H54 (cell line): ENCODE results near the gene HLA-A.
"Not testable (repeated sequence)": the region's sequence is repeated elsewhere in the genome, so short reads cannot be mapped to it uniquely, and the experiment has no call there.

Experiments
- DNase-seq: peaks from one replicate; pipeline ENCODE4 v3.0.0; 2011; ENCODE audit warnings: low spot score, mixed read lengths; ENCODE audit not compliant: insufficient read length
- FAIRE-seq: peaks from 3 replicates; lab custom pipeline; 2011; peaks lifted over from hg19 to GRCh38; lab: Jason Lieb, UNC
- POLR2A ChIP-seq: IDR thresholded peaks from 2 replicates; pipeline ENCODE4 v1.6.1; 2011; ENCODE audit warnings: low read depth, mild to moderate bottlenecking, low read length

HLA-A gene

DNA sequence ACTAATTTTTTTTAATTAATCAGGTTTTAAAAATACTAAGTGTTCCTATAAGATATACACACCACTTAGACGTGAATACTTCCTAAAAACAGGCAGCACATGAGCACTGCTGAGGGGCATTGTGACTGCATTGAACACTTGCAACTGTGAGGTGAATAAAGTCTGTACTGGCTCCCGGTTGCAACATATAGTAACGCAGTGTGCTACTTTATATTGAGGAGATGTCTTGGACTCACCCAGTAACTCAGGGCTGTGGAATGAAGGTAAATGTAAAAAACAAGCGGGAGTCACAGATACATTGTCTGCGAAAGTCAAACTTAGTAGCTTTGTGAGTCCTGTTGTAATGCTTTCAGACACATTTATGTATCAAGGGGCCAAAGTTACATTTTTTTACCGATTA, 17.0 kb upstream of the HLA-A start:
- FAIRE-seq (no peak), DNase-seq (no peak)
- no peak for TF ChIP-seq POLR2A

DNA sequence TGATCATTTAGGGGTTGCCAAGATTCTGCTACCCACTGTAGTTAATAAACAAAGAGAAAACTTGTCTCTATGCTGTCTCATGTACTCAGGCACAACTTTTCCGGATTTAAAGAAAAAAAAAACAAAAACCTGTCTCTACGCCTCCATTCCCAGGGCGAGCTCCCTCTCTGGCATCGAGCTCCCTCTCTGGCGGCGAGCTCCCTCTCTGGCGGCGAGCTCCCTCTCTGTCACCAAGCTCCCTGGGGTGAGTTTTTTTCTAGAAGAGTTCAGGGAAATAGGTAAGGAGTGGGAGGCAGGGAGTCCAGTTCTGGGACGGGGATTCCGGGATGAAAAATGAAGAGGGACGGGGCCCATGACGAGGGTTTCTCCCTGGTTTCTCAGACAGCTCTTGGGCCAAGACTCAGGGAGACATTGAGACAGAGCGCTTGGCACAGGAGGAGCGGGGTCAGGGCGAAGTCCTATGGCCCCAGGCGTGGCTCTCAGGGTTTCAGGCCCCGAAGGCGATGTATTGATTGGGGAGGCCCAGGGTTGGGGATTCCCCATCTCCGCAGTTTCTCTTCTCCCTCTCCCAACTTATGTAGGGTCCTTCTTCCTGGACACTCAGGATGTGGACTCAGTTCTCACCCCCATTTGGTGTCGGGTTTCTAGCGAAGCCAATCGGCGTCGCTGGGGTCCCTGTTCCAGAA, 16.5 kb upstream of the HLA-A start:
- FAIRE-seq = no peak
- TF ChIP-seq POLR2A = no peak
- no peak for DNase-seq

DNA sequence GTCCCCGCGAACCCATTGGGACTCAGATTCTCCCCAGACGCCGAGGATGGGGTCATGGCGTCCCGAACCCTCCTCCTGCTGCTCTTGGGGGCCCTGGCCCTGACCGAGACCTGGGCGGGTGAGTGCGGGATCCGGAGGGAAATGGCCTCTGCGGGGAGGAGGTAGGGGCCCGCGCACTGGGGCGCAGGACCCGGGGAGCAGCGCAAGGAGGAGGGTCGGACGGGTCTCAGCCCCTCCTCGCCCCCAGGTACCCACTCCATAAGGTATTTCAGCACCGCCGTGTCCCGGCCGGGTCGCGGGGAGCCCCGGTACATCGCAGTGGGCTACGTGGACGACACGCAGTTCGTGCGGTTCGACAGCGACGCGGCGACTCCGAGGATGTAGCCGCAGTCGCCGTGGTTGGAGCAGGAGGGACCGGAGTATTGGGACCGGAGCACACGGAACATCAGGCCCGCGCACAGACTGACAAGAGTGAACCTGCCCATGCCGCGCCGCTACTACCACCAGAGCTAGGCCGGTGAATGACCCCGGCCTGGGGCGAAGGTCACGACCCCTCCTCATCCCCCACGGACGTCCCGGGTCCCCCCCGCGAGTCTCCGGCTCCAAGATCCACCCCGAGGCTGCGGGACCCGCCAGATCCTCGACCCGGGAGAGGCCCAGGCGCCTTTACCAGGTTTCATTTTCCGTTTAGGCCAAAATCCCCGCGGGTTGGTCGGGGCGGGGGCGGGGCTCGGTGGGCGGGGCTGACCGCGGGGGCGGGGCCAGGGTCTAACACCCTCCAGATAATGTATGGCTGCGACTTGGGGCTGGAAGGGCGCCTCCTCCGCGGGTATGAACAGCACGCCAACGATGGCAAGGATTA, 15.7 kb upstream of the HLA-A start:
- no peak for FAIRE-seq
- no peak for TF ChIP-seq POLR2A
- DNase-seq = no peak

DNA sequence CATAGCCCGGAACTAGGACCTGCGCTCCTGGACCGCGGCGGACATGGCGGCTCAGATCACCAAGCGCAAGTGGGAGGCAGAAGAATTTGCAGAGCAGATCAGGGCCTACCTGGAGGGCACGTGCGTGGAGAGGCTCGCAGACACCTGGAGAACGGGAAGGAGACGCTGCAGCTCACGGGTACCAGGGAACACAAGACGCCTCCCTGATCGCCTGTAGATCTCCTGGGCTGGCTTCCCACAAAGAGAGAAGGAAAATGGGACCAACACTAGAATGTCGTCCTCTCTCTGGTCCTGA, 15.1 kb upstream of the HLA-A start:
- FAIRE-seq (no peak), DNase-seq (no peak)
- TF ChIP-seq POLR2A = no peak

DNA sequence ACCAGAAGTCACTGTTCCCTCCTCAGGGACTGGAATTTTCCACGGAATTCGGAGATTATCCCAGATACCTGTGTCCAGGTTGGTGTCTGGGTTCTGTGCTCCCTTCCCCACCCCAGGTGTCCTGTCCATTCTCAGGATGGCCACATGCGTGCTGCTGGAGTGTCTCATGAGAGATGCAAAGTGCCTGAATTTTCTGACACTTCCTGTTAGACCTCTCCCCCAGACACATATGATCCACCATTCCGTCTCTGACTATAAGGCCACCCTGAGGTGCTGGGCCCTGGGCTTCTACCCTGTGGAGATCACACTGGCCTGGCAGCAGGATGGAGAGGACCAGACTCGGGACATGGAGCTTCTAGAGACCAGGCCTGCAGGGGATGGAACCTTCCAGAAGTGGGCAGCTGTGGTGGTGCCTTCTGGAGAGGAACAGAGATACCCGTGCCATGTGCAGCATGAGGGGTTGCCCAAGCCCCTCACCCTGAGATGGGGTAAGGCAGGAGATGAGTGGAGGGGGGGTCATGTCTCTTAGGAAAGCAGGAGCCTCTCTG, 14.4 kb upstream of the HLA-A start:
- FAIRE-seq = no peak
- no peak for TF ChIP-seq POLR2A
- DNase-seq = no peak

DNA sequence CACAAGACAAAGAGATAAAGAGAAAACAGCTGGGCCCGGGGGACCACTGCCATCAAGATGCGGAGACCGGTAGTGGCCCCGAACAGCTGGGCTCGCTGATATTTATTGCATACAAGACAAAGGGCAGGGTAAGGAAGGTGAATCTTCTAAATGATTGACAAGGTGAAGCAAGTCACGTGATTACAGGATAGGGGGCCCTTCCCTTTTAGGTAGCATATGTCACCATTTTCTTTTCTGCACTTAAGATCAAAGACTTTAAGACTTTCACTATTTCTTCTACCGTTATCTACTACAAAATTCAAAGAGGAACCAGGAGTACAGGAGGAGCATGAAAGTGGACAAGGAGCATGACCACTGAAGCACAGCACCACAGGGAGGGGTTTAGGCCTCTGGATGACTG, 12.3 kb upstream of the HLA-A start:
- not testable (repeated sequence) for FAIRE-seq, DNase-seq

DNA sequence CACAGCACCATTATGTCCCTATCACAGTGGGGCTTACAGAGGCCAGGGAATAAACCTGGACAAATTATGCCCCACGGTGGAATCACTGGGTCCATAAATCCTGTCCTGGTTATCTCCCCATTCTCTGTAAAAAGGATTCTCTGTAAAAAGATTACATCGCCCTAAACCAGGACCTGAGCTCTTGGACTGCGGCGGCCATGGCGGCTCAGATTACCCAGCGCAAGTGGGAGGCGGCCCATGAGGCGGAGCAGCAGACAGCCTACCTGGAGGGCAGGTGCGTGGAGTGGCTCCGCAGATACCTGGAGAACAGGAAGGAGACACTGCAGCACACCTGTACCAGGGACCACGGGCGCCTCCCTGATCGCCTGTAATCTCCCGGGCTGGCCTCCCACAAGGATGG, 8.4 kb upstream of the HLA-A start:
- DNase-seq (no peak), FAIRE-seq (no peak)
- TF ChIP-seq POLR2A = no peak

DNA sequence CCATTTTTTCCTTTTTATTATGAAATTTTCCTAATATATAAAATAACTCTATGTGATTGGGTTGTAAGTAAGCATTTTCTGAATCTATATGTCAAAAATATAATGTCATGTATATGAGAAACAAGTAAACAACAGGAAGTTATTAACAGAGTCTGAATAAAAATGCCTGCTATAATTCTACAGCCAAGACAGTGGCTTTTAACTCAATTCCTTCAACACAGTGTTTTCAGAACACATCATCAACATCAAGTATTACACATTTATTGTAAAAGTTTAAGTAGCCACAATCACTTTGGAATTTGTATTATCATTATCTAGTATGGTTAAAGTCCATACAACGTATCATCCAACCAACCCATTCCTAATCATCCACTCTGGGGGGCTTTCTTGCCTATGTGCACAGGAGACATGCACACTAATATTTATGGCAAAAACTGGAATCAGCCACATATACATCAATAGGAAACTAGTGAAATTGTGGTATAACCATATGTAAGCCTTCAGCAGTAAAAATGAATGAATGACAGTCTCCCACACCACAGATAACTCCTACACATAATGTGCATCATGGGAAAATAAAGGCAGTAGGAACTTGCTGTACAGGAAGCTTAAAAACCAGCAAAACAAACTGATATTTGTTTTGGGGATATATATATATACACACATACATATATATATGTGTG, 6.9 kb upstream of the HLA-A start:
- DNase-seq (no peak), FAIRE-seq (peak; percentile 15)
- no peak for TF ChIP-seq POLR2A

DNA sequence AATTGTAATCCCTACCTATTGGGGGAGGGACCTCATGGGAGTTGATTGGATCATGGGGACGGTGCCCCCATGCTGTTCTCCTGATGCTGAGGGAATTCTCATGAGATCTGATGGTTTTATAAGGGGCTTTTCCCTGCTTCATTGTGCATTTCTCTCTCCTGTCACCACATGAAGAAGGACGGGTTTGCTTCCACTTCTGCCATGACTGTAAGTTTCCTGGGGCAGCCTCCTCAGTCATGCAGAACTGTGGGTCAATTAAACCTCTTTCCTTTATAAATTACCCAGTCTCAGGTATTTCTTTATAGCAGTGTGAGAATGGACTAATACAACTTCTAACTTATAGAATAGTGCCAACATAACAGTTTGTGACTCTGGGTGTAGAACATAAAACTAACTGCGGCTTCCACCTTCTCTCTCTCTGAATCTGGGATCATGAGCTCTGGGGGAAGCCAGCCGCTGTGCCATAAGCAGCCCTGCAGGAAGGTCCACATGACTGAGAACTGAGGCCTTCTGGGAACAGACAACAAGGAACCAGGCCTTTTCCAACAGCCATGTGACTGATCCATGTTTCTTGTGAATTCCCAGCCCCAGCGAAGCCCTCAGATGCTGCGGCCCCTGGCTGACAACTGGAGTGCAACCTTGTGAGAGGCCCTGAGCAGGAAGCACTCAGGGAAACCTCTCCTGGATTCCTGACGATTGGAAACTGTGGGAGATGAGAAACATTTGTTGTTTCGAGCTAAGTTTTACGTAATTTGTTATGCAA, 3.4 kb upstream of the HLA-A start:
- FAIRE-seq (no peak), DNase-seq (no peak)
- TF ChIP-seq POLR2A = no peak

DNA sequence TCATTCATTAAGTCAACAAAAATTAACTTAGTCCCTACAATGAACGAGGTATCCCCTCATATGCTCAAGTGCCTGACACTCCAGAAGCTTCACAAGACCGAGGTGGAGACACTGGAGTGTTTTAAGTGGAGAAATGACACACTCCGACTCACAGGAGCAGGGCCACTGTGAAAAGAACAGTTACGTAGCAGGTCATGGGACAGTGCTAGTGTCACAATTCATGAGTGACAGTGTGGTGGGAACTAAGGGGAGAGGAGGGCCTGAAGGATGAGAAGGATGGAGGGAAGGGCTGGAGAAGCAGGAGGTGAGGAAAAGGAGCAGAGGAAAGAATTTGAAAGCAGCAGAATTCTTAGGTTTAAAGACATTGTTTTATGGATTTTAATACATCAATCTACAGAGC, 1.3 kb upstream of the HLA-A start:
- DNase-seq = no peak
- no peak for FAIRE-seq
- TF ChIP-seq POLR2A = no peak

DNA sequence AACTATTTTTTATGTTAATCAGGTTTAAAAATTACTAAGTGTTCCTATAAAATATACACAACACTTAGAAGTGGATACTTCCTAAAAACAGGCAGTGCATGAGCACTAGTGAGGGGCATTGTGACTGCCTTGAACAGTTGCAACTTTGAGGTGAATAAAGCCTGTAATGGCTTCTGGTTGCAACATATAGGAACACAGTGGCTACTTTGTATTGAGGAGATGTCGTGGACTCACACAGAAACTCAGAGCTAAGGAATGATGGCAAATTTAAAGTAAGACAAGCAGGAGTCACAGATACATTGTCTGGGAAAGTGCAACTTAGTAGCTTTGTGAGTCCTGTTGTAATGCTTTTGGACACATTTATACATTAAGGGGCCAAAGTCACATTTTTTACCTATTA, 861 bp upstream of the HLA-A start:
- no peak for FAIRE-seq

DNA sequence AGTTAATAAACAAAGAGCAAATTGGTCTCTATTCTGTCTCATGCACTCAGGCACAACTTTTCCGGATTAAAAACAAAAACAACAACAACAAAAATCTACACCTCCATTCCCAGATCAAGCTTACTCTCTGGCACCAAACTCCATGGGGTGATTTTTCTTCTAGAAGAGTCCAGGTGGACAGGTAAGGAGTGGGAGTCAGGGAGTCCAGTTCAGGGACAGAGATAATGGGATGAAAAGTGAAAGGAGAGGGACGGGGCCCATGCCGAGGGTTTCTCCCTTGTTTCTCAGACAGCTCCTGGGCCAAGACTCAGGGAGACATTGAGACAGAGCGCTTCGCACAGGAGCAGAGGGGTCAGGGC, 437 bp upstream of the HLA-A start:
- FAIRE-seq (no peak), DNase-seq (no peak)

More for the DNA sequence above, 861 bp upstream of the HLA-A start:
- no peak for DNase-seq
- TF ChIP-seq POLR2A = no peak

DNA sequence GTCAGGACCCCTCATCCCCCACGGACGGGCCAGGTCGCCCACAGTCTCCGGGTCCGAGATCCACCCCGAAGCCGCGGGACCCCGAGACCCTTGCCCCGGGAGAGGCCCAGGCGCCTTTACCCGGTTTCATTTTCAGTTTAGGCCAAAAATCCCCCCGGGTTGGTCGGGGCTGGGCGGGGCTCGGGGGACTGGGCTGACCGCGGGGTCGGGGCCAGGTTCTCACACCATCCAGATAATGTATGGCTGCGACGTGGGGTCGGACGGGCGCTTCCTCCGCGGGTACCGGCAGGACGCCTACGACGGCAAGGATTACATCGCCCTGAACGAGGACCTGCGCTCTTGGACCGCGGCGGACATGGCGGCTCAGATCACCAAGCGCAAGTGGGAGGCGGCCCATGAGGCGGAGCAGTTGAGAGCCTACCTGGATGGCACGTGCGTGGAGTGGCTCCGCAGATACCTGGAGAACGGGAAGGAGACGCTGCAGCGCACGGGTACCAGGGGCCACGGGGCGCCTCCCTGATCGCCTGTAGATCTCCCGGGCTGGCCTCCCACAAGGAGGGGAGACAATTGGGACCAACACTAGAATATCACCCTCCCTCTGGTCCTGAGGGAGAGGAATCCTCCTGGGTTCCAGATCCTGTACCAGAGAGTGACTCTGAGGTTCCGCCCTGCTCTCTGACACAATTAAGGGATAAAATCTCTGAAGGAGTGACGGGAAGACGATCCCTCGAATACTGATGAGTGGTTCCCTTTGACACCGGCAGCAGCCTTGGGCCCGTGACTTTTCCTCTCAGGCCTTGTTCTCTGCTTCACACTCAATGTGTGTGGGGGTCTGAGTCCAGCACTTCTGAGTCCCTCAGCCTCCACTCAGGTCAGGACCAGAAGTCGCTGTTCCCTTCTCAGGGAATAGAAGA, 978 bp downstream of the HLA-A start:
- DNase-seq (no peak), FAIRE-seq (no peak)
- TF ChIP-seq POLR2A = no peak

More for the DNA sequence above, 437 bp upstream of the HLA-A start:
- no peak for TF ChIP-seq POLR2A
